SU-DHL-6 (cell line): ENCODE data around the gene ADPRH.

ENCODE experiments used
- EZH2phosphoT487 ChIP-seq: fragments of 200-600 bp; sonication (generic), shearing (Covaris generic); conservative IDR thresholded peaks from 2 replicates; pipeline ENCODE4 v1.6.1; 2018; ENCODE audit warnings: mild to moderate bottlenecking, antibody characterized with exemption, low read length, moderate library complexity, mixed read lengths
- TF ChIP-seq, protein P1 (sequence below): fragments of 200-600 bp; sonication (generic); IDR thresholded peaks from one replicate; pipeline ENCODE4 v1.5.1; 2017; ENCODE audit warnings: antibody characterized with exemption, mild to moderate bottlenecking, low read length, moderate library complexity; ENCODE audit not compliant: insufficient read depth, poor library complexity, severe bottlenecking

DNA sequence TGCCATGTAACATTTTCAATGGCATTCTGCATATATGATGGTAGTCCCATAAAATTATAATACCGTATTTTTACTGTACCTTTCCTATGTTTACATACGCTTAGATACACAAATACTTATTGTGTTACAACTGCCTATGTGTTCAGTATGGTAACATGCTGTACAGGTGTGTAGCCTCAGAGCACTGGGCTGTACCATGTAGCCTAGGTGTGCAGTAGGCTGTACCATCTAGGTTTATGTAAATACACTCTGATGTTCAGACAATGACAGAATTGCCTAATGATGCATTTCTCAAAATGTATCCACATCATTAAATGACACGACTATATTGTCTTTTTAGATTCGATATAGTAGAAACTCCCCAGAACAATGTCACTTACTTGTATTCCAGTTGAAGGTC, 42.5 kb upstream of the ADPRH start:
- TF ChIP-seq, protein P1, sequence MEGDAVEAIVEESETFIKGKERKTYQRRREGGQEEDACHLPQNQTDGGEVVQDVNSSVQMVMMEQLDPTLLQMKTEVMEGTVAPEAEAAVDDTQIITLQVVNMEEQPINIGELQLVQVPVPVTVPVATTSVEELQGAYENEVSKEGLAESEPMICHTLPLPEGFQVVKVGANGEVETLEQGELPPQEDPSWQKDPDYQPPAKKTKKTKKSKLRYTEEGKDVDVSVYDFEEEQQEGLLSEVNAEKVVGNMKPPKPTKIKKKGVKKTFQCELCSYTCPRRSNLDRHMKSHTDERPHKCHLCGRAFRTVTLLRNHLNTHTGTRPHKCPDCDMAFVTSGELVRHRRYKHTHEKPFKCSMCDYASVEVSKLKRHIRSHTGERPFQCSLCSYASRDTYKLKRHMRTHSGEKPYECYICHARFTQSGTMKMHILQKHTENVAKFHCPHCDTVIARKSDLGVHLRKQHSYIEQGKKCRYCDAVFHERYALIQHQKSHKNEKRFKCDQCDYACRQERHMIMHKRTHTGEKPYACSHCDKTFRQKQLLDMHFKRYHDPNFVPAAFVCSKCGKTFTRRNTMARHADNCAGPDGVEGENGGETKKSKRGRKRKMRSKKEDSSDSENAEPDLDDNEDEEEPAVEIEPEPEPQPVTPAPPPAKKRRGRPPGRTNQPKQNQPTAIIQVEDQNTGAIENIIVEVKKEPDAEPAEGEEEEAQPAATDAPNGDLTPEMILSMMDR, result no peak
- no peak for TF ChIP-seq EZH2phosphoT487
